AG10803 (cell line): ENCODE measurements around the gene SYNGR2.
"Not testable (repeated sequence)": the region's sequence is repeated elsewhere in the genome, so short reads cannot be mapped to it uniquely, and the experiment has no call there.

ENCODE experiments used
- DNase-seq: peaks from one replicate; pipeline ENCODE4 v3.0.0; 2010; ENCODE audit warnings: low read depth
- H3K4me3 ChIP-seq: 2 replicates; pipeline ENCODE4 v1.5.1; 2011; ENCODE audit warnings: mild to moderate bottlenecking, low read length, control low read depth
- CTCF ChIP-seq: conservative IDR thresholded peaks from 2 replicates; pipeline ENCODE4 v1.5.1; 2011; ENCODE audit warnings: mild to moderate bottlenecking, low read length, control low read depth, inconsistent platforms

SYNGR2 gene

DNA sequence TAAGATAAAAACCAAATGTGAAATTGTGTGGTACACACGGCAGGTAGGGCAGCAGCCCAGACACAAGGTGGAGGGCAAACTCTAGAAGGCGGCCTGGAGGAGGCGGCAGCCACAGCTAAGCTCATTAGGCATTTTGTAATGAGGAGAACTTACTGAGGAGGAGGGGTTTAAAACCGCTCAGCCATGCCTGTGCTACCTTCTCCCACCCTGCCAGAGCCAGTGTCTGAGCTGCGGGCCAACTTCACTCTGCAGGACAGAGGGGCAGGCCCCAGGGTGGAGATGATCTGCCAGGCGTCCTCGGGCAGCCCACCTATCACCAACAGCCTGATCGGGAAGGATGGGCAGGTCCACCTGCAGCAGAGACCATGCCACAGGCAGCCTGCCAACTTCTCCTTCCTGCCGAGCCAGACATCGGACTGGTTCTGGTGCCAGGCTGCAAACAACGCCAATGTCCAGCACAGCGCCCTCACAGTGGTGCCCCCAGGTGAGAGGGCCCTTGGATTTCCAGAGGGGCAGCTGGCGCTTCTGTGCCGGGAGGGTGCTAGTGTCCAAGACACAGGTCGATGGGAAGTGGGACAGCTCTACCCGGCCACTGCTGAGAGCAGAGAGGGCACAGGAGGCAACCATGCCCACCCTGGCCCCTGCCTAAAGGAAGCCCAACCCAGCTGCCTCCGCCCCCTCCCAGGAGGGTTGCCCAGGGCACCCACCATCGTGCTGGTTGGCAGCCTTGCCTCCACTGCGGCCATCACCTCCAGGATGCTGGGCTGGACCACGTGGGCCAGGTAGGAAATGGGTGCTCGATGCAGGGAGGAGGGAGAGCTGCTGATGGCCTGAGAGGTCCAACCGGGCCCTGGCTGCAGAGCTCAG is 4.3 kb upstream of the SYNGR2 start:
- H3K4me3 ChIP-seq = no peak overlapping the region
- DNase-seq = no peak
- TF ChIP-seq CTCF = no peak

- no peak for DNase-seq
- H3K4me3 ChIP-seq = no peak overlapping the region
- no peak for TF ChIP-seq CTCF
These were observed 3.4 kb upstream of the SYNGR2 start for GRCh38 chr17:78164748-78165607.

GRCh38 chr17:78166416-78166815 is 2.0 kb upstream of the SYNGR2 start:
- no peak for DNase-seq
- H3K4me3 ChIP-seq = no peak overlapping the region
- TF ChIP-seq CTCF = no peak

- H3K4me3 ChIP-seq = peak overlapping the region; percentile 55
- TF ChIP-seq CTCF = no peak
- DNase-seq = peak; percentile 33
These were observed 767 bp downstream of the SYNGR2 start for GRCh38 chr17:78168903-78169793.

DNA sequence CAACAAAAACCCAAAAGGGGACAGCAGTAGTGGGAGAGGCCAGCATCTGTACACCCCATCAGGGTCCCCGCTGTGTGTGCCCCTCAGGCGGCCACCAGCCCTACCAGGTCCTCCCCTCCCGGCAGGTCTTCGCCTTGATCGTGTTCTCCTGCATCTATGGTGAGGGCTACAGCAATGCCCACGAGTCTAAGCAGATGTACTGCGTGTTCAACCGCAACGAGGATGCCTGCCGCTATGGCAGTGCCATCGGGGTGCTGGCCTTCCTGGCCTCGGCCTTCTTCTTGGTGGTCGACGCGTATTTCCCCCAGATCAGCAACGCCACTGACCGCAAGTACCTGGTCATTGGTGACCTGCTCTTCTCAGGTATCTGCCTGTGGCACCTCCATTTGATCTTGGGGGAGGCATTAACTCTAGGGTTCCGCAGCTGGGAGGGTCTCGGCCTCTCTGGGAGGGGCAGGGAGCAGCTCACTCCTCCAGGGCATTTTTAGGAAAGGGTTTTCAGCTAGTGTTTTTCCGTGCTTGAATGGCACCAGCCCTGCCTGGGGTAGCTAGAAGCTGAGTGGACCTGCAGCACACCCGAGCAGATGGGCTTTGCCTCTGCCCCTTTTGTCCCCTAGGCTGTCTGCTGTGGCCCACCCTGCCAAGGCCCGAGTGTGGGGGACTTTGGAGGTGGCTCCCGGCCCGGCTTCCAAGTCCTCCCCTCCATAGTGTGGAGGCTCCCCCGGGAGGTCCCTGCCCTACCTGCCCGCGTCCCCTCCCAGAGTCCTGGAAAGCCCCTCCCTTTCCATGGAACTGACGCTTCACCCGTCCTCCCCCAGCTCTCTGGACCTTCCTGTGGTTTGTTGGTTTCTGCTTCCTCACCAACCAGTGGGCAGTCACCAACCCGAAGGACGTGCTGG is 2.6 kb downstream of the SYNGR2 start:
- no peak overlapping the region for H3K4me3 ChIP-seq
- no peak for DNase-seq
- TF ChIP-seq CTCF = no peak

DNA sequence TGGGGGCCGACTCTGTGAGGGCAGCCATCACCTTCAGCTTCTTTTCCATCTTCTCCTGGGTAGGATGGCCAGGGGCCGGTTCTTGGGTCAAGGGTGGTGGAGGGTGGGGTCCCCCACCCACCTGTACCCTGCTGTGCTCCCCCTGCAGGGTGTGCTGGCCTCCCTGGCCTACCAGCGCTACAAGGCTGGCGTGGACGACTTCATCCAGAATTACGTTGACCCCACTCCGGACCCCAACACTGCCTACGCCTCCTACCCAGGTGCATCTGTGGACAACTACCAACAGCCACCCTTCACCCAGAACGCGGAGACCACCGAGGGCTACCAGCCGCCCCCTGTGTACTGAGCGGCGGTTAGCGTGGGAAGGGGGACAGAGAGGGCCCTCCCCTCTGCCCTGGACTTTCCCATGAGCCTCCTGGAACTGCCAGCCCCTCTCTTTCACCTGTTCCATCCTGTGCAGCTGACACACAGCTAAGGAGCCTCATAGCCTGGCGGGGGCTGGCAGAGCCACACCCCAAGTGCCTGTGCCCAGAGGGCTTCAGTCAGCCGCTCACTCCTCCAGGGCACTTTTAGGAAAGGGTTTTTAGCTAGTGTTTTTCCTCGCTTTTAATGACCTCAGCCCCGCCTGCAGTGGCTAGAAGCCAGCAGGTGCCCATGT is 3.3 kb downstream of the SYNGR2 start:
- H3K4me3 ChIP-seq, DNase-seq: not testable (repeated sequence)
